ENCODE measurements around the gene IFRD2.
A peak's percentile ranks its signal among the peaks of the same experiment; 100 is the strongest.

The IFRD2 gene

GRCh38 chr3:50241713-50242380, 50.4 kb downstream of the IFRD2 start:
- Histone ChIP-seq H3K36me3 (ENCODE audit: insufficient read depth, low read length) (no peaks in the 10 kb centered on the region; the same call in 1 of the 2 replicates), H3K4me1 (ENCODE audit: insufficient read depth, low read length) (peaks cover 55% of the 10 kb centered on the region), H3K9ac (ENCODE audit: low read depth, low read length) (peak overlapping the region; percentile 33; the same call in 1 of the 2 replicates), H3K9me3 (ENCODE audit: control insufficient read depth, insufficient read depth, low read length) (no peaks in the 10 kb centered on the region)

DNA sequence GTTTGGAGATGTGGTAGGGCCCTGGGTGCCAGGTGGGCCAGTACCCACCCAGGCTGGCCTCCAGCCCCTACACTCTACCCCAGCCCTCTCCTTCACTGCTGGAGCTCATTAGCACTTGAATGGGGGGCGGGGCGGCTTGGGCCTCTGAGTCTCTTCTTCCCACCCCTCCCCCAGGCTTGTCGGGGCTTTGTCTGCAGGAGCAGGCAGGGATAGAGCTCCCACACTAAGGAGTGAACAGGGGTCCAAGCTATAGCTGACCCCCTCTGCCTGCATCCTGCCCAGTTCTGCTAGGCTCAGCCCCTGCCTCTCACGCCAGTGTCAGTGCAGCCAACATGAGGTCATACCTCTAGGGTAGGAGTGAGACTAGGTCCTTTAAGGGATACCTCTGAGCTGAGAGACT, 51.1 kb downstream of the IFRD2 start:
- peak overlapping the region; percentile 33; the same call in 1 of the 2 replicates for H3K9ac ChIP-seq (ENCODE audit: low read depth, low read length)
- peaks cover 49% of the 10 kb centered on the region for H3K4me1 ChIP-seq (ENCODE audit: insufficient read depth, low read length)
- no peaks in the 10 kb centered on the region; the same call in 1 of the 2 replicates for H3K36me3 ChIP-seq (ENCODE audit: insufficient read depth, low read length)
- H3K9me3 ChIP-seq (ENCODE audit: control insufficient read depth, insufficient read depth, low read length), result no peaks in the 10 kb centered on the region

DNA sequence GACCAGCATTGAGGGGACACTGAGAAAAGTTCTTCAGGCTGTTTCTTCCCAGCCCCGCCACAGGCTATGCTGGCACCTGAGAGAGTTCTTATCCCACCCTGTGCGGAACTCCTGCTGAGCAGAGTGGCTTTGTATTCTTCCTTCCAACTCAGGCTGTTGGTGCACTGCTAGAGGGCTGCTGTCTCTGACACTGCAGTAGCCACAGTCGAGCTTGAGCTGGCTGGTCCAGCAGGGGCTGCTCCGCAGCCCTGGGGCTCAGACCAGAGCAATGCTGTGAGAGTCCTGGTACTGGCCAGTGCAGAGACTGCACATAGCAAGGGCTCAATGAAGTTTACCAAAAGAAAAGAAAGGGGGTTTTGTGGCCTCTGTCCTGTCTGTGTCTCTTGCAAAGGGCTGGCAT, 52.6 kb downstream of the IFRD2 start:
- no peaks in the 10 kb centered on the region; the same call in 1 of the 2 replicates for H3K36me3 ChIP-seq (ENCODE audit: insufficient read depth, low read length)
- peaks cover 42% of the 10 kb centered on the region for H3K4me1 ChIP-seq (ENCODE audit: insufficient read depth, low read length)
- no peaks in the 10 kb centered on the region for H3K9me3 ChIP-seq (ENCODE audit: control insufficient read depth, insufficient read depth, low read length)
- no peak overlapping the region for H3K9ac ChIP-seq (ENCODE audit: low read depth, low read length)

- Histone ChIP-seq H3K9me3 (ENCODE audit: control insufficient read depth, insufficient read depth, low read length) (no peaks in the 10 kb centered on the region), H3K36me3 (ENCODE audit: insufficient read depth, low read length) (no peaks in the 10 kb centered on the region), H3K9ac (ENCODE audit: low read depth, low read length) (peak overlapping the region; percentile 94), H3K4me1 (ENCODE audit: insufficient read depth, low read length) (peaks cover 41% of the 10 kb centered on the region)
Observed at GRCh38 chr3:50238549-50239026, 53.6 kb downstream of the IFRD2 start.

DNA sequence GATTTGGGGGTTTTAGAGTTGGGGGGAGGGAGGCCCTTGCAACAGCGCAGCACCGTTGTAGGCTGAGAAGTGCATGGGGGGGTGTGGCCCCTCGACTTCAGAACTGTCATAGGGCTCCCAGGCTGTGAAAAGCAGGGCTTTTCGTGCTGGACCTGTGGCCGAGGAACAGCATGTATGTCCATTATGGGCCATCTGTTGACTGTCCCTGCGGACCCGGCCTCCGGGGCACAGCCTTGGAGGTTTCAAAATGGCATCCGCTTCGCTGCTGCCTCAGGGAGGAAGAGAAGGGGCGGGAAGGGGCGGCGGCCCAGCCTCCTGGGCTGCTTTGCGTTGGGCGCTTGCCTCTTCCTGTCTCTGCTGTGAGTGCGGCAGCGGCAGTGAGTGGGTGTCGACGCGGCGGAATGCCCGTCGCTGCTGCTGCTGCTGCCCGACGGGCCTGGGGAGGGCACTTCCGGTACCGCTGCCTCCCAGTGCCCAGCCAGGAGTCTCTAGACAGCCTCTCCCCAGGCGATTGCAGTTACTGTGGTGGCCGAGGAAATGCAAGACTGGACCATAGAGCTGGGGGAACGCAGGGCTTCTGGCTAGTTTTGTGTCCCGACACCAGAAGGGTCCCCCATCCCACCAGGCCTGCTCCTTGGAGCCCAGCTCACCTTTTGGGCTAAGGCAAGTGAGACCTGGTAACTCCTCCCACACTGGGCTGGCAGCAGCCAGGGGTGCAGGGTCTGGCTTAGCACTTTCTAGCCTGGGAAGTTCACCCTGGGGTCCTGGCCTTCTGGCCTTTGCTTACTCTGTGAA, 54.3 kb downstream of the IFRD2 start:
- H3K4me1 ChIP-seq (ENCODE audit: insufficient read depth, low read length), result peaks cover 34% of the 10 kb centered on the region
- no peaks in the 10 kb centered on the region for H3K36me3 ChIP-seq (ENCODE audit: insufficient read depth, low read length)
- no peaks in the 10 kb centered on the region for H3K9me3 ChIP-seq (ENCODE audit: control insufficient read depth, insufficient read depth, low read length)

More for the DNA sequence above, 54.3 kb downstream of the IFRD2 start:
- H3K9ac ChIP-seq (ENCODE audit: low read depth, low read length), result peak overlapping the region; percentile 94

All from ES-I3 (cell line).